CD8-positive, alpha-beta memory T cell (primary cell): ENCODE measurements around the gene NTRK3. TPM values are rescaled to one million over a fixed set of nuclear protein-coding genes. Genes with fewer than 3 reads are reported as not detected.

Source experiments
- CTCF ChIA-PET: fragments of 350-600 bp; sonication (Branson Sonifier 250); formaldehyde crosslinking; loops from one replicate; lab custom pipeline; 2021; ENCODE audit warnings: antibody characterized with exemption; lab: Charles Lee
- POLR2A ChIA-PET: fragments of 350-600 bp; sonication (Branson Sonifier 250); formaldehyde crosslinking; loops from one replicate; lab custom pipeline; 2021; ENCODE audit warnings: antibody characterized with exemption; lab: Charles Lee
- DNase-seq, 5 donors: peaks; one replicate each; pipeline versions ENCODE4 v3.0.0 to v3.0.0-alpha.2; 2020 to 2022; ENCODE audit warnings: mixed read lengths in 1 of 5
- H3K27ac ChIP-seq: one replicate; pipeline ENCODE4 v1.7.0; 2013; ENCODE audit warnings: low read depth, mild to moderate bottlenecking, low read length, moderate library complexity
- H3K27me3 ChIP-seq: 2 replicates; pipeline ENCODE4 v1.7.0; 2013; ENCODE audit warnings: low read length, mild to moderate bottlenecking; ENCODE audit not compliant: insufficient read depth, poor library complexity, severe bottlenecking
- H3K36me3 ChIP-seq: 2 replicates; pipeline ENCODE4 v1.7.0; 2013; ENCODE audit warnings: mild to moderate bottlenecking, low read length, moderate library complexity; ENCODE audit not compliant: insufficient read depth
- H3K4me1 ChIP-seq: 2 replicates; pipeline ENCODE4 v1.7.0; 2013; ENCODE audit warnings: mild to moderate bottlenecking, low read length, moderate library complexity; ENCODE audit not compliant: insufficient read depth
- H3K4me3 ChIP-seq: 2 replicates; pipeline ENCODE4 v1.7.0; 2013; ENCODE audit warnings: mild to moderate bottlenecking, low read length
- H3K9me3 ChIP-seq: 2 replicates; pipeline ENCODE4 v1.7.0; 2013; ENCODE audit warnings: mild to moderate bottlenecking, low read length
- H3K27ac Mint-ChIP-seq, 8 donors: one replicate each; pipeline ENCODE4 v1.8.0; 2020 to 2021; ENCODE audit warnings: mixed read lengths in 8 of 8, mild to moderate bottlenecking in 6 of 8, inconsistent platforms in 3 of 8, moderate library complexity in 3 of 8
- H3K27me3 Mint-ChIP-seq, 2 donors: one replicate each; pipeline ENCODE4 v1.8.0; 2020 to 2021; ENCODE audit warnings: mixed read lengths in 2 of 2, mild to moderate bottlenecking in 1 of 2, moderate library complexity in 1 of 2
- H3K36me3 Mint-ChIP-seq, 3 donors: one replicate each; pipeline ENCODE4 v1.8.0; 2020 to 2021; ENCODE audit warnings: mixed read lengths in 3 of 3, inconsistent platforms in 1 of 3, mild to moderate bottlenecking in 1 of 3
- H3K4me1 Mint-ChIP-seq, 3 donors: one replicate each; pipeline ENCODE4 v1.8.0; 2020 to 2021; ENCODE audit warnings: mixed read lengths in 3 of 3, inconsistent platforms in 1 of 3, mild to moderate bottlenecking in 1 of 3
- H3K4me3 Mint-ChIP-seq, 7 donors: one replicate each; pipeline ENCODE4 v1.8.0; 2020 to 2021; ENCODE audit warnings: mixed read lengths in 7 of 7, mild to moderate bottlenecking in 6 of 7, moderate library complexity in 4 of 7, inconsistent platforms in 2 of 7
- H3K9me3 Mint-ChIP-seq, 5 donors: one replicate each; pipeline ENCODE4 v1.8.0; 2020 to 2022; ENCODE audit warnings: mixed read lengths in 5 of 5, mild to moderate bottlenecking in 3 of 5, moderate library complexity in 2 of 5, inconsistent platforms in 1 of 5
- polyA plus RNA-seq: library from polyadenylated mRNA; unstranded; fragments of 300-500 nt; fragmentation: Illumina TruSeq; gene quantifications from one replicate; pipeline ENCODE4 v1.2.3, GENCODE V29; 2021
- total RNA-seq, 2 experiments: library from RNA; stranded (reverse); gene quantifications; one replicate each; pipeline ENCODE4 v1.2.3, GENCODE V29; 2021

NTRK3 gene
- total RNA-seq (under 1 TPM; 0.26 to 0.29 TPM), polyA plus RNA-seq (not detected)

DNA sequence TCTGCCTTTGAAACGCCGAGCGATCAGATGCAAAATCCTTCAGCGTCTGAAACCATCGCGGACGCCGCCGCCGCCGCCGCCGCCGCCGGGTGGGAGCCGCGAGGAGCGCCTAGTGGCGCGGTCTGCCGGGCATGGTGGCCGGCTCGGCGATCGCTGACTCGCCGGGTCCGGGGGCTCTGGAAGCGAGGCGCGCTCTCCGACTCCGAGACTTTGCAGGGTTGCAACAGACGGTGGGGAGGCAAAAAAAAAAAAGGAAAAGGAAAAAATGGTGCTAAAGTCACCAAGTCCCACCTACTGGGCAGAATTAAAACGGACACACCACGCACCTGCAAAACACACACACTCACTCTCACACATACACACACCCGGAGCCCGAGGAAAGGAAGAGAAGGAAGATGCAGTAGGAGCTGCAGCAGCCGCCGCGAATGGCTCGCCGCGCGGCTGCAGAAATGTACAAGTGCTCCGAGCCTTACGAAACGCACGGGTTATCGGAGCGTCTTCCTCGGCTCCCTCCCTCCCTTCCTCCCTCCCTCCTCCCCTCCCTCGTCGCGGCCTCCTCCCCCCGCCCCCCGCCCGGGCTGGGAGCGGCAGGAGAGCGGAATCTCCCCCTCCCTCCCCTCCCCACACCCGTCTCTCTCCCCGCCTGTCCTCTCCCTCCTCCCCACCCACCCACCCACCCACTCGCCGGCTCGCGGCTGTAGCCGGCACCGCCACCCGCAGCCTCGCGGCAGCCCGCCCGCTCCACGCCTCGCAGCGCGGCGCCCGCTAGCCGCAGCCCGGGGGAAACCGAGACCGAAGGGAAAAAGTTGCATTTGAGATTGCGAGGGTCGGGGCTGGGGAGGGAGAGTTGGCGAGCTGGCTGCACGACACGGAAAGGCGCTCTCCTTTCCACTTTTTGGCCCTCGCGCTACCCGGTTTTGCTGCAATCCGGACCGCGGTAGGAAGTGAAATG is at the start of gene NTRK3:
Gene NTRK3 (minus strand): TSS at position 461 of the 952 bp plus-strand sequence. CDS start 586 bp downstream, outside the sequence.
- Mint-ChIP-seq H3K36me3 (no peaks in the 10 kb centered on the region), H3K27me3 (peaks cover 58 to 82% of the 10 kb centered on the region in 2 donors), H3K4me3 (peak within 1 kb of the TSS in 5 of 7 donors; percentile 60 to 77 (median 68)), H3K4me1 (peaks cover 13 to 23% (median 19%) of the 10 kb centered on the region in 3 donors), H3K9me3 (no peaks in the 10 kb centered on the region), H3K27ac (peak within 1 kb of the TSS in 1 of 8 donors; percentile 16)
- POLR2A ChIA-PET: no interaction called here
- no peak within 1 kb of the TSS for H3K27ac ChIP-seq
- H3K27me3 ChIP-seq: peaks cover 16% of the 10 kb centered on the region
- no peak for DNase-seq
- no peaks in the 10 kb centered on the region for H3K9me3 ChIP-seq
- no peaks in the 10 kb centered on the region for H3K4me1 ChIP-seq
- no peak within 1 kb of the TSS for H3K4me3 ChIP-seq
- CTCF ChIA-PET: no interaction called here
- H3K36me3 ChIP-seq: no peaks in the 10 kb centered on the region

DNA sequence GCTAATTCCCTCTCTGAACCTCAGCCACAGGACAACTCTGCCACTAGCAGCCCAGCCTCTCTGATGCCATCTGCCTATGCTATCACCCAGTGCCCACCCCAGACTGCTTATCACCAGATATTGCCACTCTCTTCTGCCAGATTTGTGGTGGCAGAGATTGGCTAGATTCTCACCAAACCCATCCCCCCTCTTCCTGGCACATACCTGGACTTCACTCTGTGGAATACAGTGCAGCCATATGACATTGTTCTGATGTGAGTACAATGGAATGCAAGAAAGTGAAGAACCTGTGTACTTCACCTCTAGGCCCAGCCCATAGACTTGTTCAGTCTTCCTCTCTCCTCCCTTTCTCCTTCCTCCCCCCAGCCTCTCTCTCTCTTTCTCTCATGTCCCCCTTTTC is 46.9 kb upstream of the NTRK3 start:
- ChIA-PET CTCF (no interaction called here), POLR2A (no interaction called here)
- Histone ChIP-seq H3K9me3 (no peaks in the 10 kb centered on the region), H3K27me3 (no peaks in the 10 kb centered on the region), H3K27ac (no peak overlapping the region), H3K36me3 (no peaks in the 10 kb centered on the region), H3K4me3 (no peak overlapping the region), H3K4me1 (no peaks in the 10 kb centered on the region)
- no peak overlapping the region for H3K4me3 Mint-ChIP-seq
- no peak for DNase-seq
- H3K9me3 Mint-ChIP-seq: no peaks in the 10 kb centered on the region
- no peaks in the 10 kb centered on the region for H3K36me3 Mint-ChIP-seq
- no peaks in the 10 kb centered on the region for H3K4me1 Mint-ChIP-seq
- H3K27ac Mint-ChIP-seq: no peak overlapping the region
- peaks cover 14 to 20% of the 10 kb centered on the region in 2 donors for H3K27me3 Mint-ChIP-seq

DNA sequence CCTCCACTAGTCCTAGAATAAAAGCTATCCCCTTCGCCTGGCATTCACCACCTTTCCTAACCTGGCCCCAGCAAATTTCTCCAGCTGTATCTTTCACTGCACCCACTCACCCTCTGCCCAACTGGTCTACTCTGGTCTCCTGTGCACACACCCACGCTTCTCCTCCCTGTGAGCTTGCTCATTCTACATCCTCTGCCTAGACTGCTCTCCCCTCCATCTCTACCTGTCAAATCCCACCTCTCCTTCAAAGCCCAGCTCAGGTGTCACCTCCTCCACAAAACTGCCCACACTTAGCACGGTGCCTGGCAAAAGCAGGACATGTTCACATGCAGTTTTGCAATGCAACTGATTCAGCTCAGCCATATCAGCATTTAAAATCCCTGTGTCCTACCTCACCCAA is 45.8 kb upstream of the NTRK3 start:
- Histone ChIP-seq H3K36me3 (no peaks in the 10 kb centered on the region), H3K27me3 (no peaks in the 10 kb centered on the region), H3K4me3 (no peak overlapping the region), H3K27ac (no peak overlapping the region), H3K9me3 (no peaks in the 10 kb centered on the region), H3K4me1 (no peaks in the 10 kb centered on the region)
- no peak overlapping the region for H3K27ac Mint-ChIP-seq
- POLR2A ChIA-PET: no interaction called here
- no peak for DNase-seq
- CTCF ChIA-PET: no interaction called here
- no peaks in the 10 kb centered on the region for H3K9me3 Mint-ChIP-seq
- no peak overlapping the region for H3K4me3 Mint-ChIP-seq
- H3K27me3 Mint-ChIP-seq: peaks cover 11 to 13% of the 10 kb centered on the region in 2 donors
- H3K36me3 Mint-ChIP-seq: no peaks in the 10 kb centered on the region
- no peaks in the 10 kb centered on the region for H3K4me1 Mint-ChIP-seq

DNA sequence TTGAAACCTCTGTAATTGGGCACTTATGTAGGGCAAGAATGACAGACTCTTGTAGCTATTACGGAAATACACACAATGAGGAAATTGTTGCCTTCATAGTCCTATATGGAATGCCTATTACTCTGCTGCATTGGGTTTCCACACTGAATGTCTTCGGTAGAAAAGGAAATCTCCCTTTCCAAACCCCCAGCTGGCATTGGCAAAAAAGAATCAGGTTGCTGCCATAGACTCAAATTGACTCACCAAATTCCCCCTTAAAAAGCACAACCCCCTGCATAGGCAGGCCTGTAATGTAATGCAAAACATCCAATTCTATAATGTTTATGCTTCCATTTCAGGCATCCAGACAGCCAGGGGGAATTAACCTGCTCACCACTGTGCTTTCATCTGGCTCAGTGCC is 44.8 kb upstream of the NTRK3 start:
- Histone ChIP-seq H3K27ac (no peak overlapping the region), H3K4me1 (no peaks in the 10 kb centered on the region), H3K4me3 (no peak overlapping the region), H3K27me3 (no peaks in the 10 kb centered on the region), H3K36me3 (no peaks in the 10 kb centered on the region), H3K9me3 (no peaks in the 10 kb centered on the region)
- Mint-ChIP-seq H3K9me3 (no peaks in the 10 kb centered on the region), H3K27me3 (peaks cover 11 to 13% of the 10 kb centered on the region in 2 donors), H3K4me3 (no peak overlapping the region), H3K36me3 (peaks cover 0 to under 1% (median 0%) of the 10 kb centered on the region in 3 donors), H3K4me1 (no peaks in the 10 kb centered on the region), H3K27ac (no peak overlapping the region)
- ChIA-PET CTCF (no interaction called here), POLR2A (no interaction called here)
- no peak for DNase-seq

DNA sequence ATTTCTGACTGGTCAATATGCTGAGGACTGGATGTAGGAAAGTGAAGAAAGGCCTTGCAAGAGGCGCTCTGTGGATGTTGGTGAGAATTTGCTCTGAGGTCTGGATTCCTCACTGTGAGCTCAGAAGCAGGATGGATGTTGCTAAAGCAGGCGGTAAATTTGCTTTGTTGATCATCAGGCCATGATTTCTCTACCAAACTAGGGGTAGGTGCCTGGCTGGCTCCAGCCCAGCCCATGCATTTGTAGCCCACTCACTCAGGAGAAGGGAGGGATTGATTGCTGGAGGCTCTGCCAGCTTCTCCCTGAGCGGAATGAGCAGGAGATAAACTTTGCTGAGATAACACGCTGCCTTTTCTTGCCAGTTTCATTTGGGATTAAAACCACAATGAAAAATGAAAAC is 44.3 kb upstream of the NTRK3 start:
- Histone ChIP-seq H3K4me1 (no peaks in the 10 kb centered on the region), H3K27me3 (no peaks in the 10 kb centered on the region), H3K9me3 (no peaks in the 10 kb centered on the region), H3K27ac (no peak overlapping the region), H3K4me3 (no peak overlapping the region), H3K36me3 (no peaks in the 10 kb centered on the region)
- no peaks in the 10 kb centered on the region for H3K9me3 Mint-ChIP-seq
- POLR2A ChIA-PET: no interaction called here
- no peaks in the 10 kb centered on the region for H3K4me1 Mint-ChIP-seq
- no peak overlapping the region for H3K27ac Mint-ChIP-seq
- no peak overlapping the region for H3K4me3 Mint-ChIP-seq
- peaks cover 0 to 2% (median 0%) of the 10 kb centered on the region in 3 donors for H3K36me3 Mint-ChIP-seq
- peaks cover 11 to 15% of the 10 kb centered on the region in 2 donors for H3K27me3 Mint-ChIP-seq
- CTCF ChIA-PET: no interaction called here
- DNase-seq: no peak

DNA sequence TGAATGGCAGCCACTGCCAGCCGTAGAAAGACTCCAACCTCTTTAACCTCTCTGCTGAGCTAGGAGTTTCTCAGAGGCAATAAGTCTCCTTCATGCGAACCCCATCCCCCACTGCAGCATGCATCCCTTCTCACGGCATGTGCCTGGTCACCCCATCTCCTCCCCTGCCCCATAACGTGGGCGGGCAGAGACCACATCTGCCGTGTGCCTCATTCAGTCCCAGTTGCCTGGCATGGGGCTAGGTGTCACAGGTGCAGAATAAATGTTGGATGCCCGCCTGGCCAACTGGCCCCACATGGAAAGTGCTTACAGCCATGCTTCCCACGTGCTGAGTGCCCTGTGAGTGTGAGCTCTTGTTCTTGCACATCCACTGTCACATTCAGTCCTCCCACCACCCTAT is 43.5 kb upstream of the NTRK3 start:
- DNase-seq: no peak
- POLR2A ChIA-PET: no interaction called here
- H3K9me3 ChIP-seq: no peaks in the 10 kb centered on the region
- Mint-ChIP-seq H3K9me3 (no peaks in the 10 kb centered on the region), H3K27me3 (peaks cover 9 to 17% of the 10 kb centered on the region in 2 donors), H3K27ac (no peak overlapping the region), H3K4me3 (no peak overlapping the region), H3K36me3 (peaks cover 0 to 2% (median 0%) of the 10 kb centered on the region in 3 donors), H3K4me1 (no peaks in the 10 kb centered on the region)
- CTCF ChIA-PET: no interaction called here
- H3K36me3 ChIP-seq: no peaks in the 10 kb centered on the region
- H3K4me1 ChIP-seq: no peaks in the 10 kb centered on the region
- H3K27ac ChIP-seq: no peak overlapping the region
- no peak overlapping the region for H3K4me3 ChIP-seq
- H3K27me3 ChIP-seq: no peaks in the 10 kb centered on the region

DNA sequence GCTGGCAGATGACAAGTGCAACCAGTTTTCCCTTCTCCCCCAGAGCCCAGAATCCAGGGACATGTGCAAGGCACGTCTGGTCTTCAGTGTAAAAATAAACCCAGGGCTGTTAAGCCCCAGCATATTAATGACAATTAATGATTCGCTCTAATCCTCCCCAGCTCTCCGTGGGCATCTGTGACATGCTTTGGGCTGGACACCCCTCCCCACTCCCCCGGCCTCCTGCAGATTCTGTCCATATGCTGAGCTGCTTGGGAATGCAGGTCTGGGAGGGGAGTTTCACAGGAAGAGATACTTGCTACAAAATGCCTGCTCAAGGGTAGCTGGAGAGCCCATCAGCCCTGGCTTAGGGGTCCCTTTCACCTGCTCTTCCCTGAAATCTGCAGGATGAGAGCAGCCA is 43.0 kb upstream of the NTRK3 start:
- ChIA-PET CTCF (no interaction called here), POLR2A (no interaction called here)
- no peak overlapping the region for H3K27ac Mint-ChIP-seq
- no peak for DNase-seq
- peaks cover 0 to 2% (median 0%) of the 10 kb centered on the region in 3 donors for H3K36me3 Mint-ChIP-seq
- no peak overlapping the region for H3K27ac ChIP-seq
- no peaks in the 10 kb centered on the region for H3K27me3 ChIP-seq
- H3K9me3 Mint-ChIP-seq: no peaks in the 10 kb centered on the region
- H3K27me3 Mint-ChIP-seq: peaks cover 9 to 14% of the 10 kb centered on the region in 2 donors
- H3K9me3 ChIP-seq: no peaks in the 10 kb centered on the region
- H3K4me3 Mint-ChIP-seq: no peak overlapping the region
- H3K4me3 ChIP-seq: no peak overlapping the region
- no peaks in the 10 kb centered on the region for H3K36me3 ChIP-seq
- H3K4me1 ChIP-seq: no peaks in the 10 kb centered on the region
- H3K4me1 Mint-ChIP-seq: no peaks in the 10 kb centered on the region

DNA sequence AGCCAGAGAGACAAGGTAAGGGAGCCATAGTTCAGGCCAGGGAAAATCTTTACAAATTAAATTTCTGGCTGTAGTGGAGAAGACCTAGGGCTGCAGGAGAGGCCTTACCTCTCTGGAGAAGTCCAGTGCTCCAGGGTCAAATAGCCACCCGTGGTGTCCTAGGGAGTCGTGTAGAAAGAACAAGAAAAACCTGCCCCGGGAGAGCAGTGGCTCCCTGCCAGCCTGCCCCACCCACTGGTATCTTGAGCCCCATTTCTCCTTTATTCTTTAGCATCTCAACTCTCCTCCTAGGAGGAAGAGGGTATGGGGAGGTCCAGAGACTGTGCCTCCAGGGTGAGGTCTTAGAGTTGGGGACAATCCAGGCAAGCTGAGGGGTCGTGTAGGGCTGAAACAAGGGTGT is 32.1 kb upstream of the NTRK3 start:
- no peak overlapping the region for H3K4me3 Mint-ChIP-seq
- H3K36me3 Mint-ChIP-seq: no peaks in the 10 kb centered on the region
- Histone ChIP-seq H3K9me3 (no peaks in the 10 kb centered on the region), H3K27me3 (no peaks in the 10 kb centered on the region), H3K36me3 (no peaks in the 10 kb centered on the region), H3K4me1 (no peaks in the 10 kb centered on the region), H3K4me3 (no peak overlapping the region), H3K27ac (no peak overlapping the region)
- no peaks in the 10 kb centered on the region for H3K4me1 Mint-ChIP-seq
- H3K27me3 Mint-ChIP-seq: peaks cover 16 to 25% of the 10 kb centered on the region in 2 donors
- ChIA-PET CTCF (no interaction called here), POLR2A (no interaction called here)
- no peak overlapping the region for H3K27ac Mint-ChIP-seq
- DNase-seq: no peak
- no peaks in the 10 kb centered on the region for H3K9me3 Mint-ChIP-seq
